ENCODE measurements around the gene SLC30A9. TPM values are rescaled to one million over a fixed set of nuclear protein-coding genes. Genes with fewer than 3 reads are reported as not detected.

SLC30A9 gene
- total RNA-seq = 10 to 100 TPM; 69.4 to 74.5 TPM
- long read RNA-seq, full-length matches to known transcripts = 117 of 167 reads
- long read RNA-seq, partial matches to known transcripts = 28 of 167 reads
- long read RNA-seq, other reads (novel, unspliced or antisense) = 22 of 167 reads

DNA sequence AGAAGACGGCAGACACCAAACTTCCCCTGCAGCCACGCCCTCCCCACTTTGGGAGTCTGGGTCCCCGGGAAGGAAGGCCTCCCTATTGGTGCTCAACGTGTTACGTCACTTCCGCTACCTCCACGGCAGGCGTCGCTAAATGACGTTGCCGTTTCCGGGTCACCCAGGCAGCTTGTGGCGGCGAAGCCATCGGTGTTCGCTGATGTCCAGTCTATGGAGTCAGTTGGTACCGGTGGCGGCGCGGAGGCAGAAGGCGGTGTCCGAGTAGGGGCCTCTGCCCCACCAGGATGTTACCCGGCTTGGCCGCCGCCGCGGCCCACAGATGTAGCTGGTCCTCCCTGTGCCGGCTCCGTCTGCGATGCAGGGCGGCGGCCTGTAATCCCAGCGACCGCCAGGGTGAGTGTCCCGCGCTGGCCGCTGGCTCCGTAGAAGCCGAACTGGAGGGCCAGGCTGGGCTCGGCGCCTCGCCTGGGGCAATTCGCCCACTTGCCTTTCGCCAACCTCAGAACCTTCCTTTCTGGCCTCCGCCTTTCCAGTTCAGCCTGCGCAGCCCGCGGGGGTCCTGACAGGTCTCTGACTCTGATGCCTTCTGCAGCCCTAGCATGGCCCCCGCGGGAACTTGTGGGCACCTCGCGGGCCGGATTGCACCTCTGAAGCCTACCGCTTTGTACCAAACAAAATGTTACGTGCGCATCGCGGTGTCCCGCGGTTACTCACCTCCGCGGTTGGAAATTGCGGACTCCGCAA is at the start of gene SLC30A9:
Gene SLC30A9, plus strand, starts transcription at position 166 of the 747 bp plus-strand sequence. Its CDS starts 122 bp downstream, at position 288.
- ATAC-seq = peak; percentile 99
- intact Hi-C loops (cut with DNase I, micrococcal nuclease) = no loop called here
- peak; percentile 94 to 96 for DNase-seq

DNA sequence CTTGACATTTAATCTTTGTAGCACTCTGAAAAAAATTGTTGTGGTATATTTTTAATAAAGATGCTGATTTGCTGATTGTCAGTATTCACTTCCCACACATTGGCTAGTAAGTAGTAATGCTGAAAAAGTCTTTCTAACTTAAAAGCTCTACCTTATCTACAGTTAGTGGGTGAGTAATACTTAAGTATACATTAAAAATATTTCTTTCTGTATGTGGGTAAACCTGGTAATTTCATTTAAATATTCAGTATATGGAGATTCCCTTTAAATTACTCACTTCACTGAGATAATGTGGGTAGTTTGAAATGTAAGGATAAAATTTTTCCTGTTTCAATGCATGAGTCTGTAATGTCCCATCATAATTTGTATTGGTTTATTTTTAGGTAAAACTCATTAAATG is 49.5 kb upstream of the SLC30A9 start:
- no peak for DNase-seq
- no peak for ATAC-seq
- intact Hi-C loops (cut with DNase I, micrococcal nuclease) = no loop called here

DNA sequence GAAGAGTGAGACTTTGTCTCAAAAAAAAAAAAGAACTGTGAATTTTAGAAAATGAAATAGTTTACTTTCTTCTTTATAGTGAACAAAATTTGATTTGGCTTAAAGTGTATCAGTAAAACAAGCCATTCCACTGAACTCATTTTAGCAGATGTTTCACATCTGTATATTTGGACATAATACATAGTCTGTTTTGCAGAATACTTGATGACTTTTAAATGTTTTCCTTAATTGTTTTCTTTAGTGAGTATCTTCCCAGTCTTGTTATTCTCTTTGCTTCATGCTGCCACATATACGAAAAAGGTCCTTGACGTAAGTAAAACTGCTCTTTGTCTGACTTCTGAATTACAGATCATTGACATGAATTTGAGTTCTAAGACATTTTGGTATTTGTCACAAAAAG is 46.8 kb upstream of the SLC30A9 start:
- intact Hi-C loops (cut with DNase I, micrococcal nuclease) = no loop called here
- DNase-seq (no peak), ATAC-seq (no peak)

DNA sequence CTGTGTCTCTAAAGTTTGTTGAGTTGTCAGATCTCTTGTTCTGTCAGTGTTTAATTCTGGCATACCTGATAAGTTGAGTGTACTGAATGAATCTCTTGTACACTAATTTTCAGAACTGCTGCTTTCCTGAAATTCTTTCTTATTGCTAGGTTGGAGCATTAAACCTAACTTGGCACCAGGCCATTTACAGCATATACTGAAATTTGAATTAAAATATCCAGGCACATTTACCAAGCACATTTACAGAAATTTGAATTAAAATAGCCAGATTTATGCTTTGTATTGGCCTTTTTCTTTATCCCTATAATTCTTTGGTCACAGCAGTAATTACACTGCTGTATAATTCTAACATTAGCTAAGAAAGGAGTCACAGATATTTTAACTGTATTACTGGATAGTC is 46.2 kb upstream of the SLC30A9 start:
- no peak for ATAC-seq
- intact Hi-C loops (cut with DNase I, micrococcal nuclease) = no loop called here
- DNase-seq = no peak

DNA sequence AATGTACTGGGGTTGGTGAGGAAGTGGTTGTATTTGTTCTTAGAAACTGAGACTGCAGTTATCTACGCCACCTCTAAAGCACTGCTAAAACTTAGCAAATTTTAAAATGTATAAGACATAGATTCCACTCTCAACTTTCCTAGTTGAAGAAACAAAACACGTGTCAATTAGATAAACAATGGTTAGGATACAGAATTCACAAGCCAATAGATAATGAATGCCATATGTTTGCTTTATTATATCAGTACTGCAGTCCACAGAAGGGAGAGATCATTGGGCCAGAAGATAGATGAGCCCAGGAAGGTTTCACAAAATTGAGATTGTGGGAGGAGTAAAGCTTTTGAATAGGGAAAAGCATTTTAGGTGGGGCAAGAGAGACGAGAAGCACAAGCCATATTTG is 40.8 kb upstream of the SLC30A9 start:
- ATAC-seq = no peak
- intact Hi-C loops (cut with DNase I, micrococcal nuclease) = no loop called here
- DNase-seq = no peak

DNA sequence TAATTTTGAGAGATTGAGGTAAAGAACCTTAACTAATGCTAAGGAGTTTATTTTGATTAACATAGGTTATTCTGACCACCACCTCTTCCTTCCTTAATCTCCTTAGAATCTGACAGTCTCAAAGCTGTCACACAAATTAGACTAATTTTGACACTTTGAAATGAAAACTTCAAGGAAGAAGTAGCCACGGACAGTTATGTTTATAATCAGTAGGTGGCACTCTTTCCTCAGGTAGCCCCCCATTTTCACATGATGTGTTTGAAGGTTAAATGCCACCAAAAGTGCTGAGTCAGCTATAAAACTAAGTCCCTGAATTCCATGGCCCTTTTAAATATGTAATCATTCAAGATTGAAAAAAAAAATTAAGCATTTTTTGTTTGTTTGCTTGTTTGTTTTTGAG is 32.7 kb upstream of the SLC30A9 start:
- ATAC-seq = no peak
- no peak for DNase-seq
- intact Hi-C loops (cut with DNase I, micrococcal nuclease) = no loop called here

DNA sequence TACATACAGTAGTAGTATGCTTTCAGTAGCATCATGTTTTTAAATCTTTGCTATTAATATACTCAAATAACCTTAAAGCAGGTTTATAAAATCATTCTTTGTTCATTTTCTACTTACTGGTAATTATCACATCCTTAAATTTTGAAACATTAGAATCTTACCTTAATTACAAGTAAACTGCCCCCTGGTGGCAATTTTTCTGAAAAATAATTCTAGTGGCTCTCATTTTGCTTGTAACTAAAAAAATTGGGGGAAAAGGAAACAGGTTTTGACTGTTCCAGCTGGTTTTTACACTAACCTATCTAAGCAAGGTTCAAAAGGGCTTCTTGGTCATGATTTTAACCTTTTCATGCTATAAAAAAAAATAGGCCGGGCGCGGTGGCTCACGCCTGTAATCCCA is 27.2 kb upstream of the SLC30A9 start:
- DNase-seq (no peak), ATAC-seq (no peak)
- intact Hi-C loops (cut with DNase I, micrococcal nuclease) = no loop called here

DNA sequence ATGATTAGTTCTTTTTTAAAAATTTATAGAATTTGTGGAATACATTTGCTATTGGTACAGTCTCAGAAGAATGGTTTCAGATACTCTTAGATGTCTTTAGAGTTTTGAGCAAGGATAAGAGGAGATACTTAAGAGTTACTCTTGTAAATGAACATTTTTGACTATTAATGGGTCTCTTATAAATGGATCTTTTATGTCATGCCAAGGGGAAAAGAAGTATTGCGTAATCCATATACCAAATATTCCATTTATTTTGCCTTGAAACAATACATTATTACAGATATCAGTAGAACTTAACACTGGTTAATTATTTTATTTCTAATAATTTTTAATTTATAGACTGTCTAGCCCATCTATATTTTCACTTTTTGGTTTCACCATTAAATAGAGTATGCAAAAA is 25.9 kb upstream of the SLC30A9 start:
- intact Hi-C loops (cut with DNase I, micrococcal nuclease) = no loop called here
- DNase-seq (no peak), ATAC-seq (no peak)

DNA sequence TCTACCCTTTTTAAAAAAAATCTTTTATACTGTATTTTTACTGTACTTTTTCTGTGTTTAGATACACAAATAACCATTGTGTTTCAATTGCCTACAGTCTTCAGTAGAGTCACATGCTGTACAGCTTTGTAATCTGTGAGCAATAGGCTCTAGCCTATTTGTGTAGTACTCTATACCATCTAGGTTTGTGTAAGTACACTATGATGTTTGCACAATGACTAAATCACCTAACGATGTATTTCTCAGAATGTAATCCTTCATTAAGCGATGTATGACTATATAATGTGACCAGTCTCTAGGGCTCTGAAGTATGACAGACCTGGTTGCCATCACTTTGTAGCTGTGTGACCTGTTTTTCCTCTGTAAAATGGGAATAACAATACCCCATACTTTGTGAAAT is 22.9 kb upstream of the SLC30A9 start:
- intact Hi-C loops (cut with DNase I, micrococcal nuclease) = no loop called here
- no peak for DNase-seq
- no peak for ATAC-seq

DNA sequence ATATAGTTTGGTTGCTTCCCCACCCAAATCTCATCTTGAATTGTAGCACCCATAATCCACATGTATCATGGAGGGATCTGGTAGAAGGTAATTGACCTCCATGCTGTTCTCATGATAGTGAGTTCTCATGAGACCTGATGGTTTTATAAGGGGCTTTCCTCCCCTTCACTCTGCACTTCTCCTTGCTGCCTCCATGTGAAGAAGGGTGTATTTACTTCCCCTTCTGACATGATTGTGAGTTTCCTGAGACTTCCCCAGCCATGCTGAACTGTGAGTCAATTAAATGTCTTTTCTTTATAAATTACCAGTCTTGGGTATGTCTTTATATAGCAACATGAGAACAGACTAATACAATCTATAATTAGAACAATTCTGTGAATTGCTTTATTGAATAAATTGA is 20.7 kb upstream of the SLC30A9 start:
- ATAC-seq (no peak), DNase-seq (no peak)
- intact Hi-C loops (cut with DNase I, micrococcal nuclease) = no loop called here

DNA sequence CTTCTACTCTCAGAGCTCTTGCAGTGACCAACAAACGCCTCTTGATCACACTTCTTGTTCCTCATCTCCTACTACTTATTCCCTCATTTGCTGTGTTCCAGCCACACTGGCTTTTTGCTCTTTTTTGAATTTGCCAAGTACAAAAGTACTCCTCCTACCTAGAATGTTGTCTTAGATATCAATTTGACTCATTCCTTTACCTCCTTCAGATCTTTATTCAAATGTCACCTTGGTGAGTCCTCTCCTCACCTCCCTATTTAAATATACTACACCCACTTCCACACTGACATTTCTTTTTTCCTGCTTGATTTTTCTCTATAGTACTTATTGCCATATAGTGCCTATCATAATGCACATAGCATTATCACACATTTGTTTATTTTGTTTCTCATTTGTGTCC is 15.0 kb upstream of the SLC30A9 start:
- intact Hi-C loops (cut with DNase I, micrococcal nuclease) = no loop called here
- DNase-seq = no peak
- ATAC-seq = no peak

DNA sequence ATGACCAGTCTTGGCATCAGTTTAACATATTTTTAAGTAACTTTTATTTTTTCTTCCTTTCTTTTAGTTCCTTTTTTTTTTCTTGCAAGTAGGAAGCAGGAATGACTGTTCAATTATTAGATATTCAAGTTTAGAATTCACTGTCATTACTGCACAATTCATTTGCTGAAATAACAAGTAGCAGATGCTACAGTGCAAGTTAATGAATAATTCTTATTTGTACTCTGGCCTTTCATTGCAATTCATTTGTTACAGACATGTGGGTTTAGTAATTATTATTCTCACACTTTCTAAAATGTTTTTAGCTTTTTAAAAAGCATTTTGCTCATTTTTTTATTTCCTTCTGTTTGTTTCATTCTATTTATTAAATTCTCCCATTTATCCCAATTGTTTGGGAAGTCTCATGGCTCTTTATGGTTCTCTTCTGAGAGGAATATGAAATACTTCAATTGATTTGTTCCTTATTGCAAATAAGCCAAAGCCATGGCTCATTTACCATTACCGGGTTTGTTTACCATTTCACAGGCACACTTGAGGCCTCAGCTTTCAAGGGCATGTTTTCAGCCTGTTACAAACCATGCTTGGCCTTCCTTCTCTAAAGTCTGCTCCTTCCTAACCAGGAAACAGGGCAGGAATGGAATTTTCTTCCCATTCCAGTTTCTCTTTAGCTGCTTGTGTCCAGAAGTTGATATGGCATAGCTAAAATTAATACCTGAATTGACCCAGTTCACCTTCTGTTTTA is 13.4 kb upstream of the SLC30A9 start:
- intact Hi-C loops (cut with DNase I, micrococcal nuclease) = no loop called here
- no peak for ATAC-seq
- DNase-seq = no peak

DNA sequence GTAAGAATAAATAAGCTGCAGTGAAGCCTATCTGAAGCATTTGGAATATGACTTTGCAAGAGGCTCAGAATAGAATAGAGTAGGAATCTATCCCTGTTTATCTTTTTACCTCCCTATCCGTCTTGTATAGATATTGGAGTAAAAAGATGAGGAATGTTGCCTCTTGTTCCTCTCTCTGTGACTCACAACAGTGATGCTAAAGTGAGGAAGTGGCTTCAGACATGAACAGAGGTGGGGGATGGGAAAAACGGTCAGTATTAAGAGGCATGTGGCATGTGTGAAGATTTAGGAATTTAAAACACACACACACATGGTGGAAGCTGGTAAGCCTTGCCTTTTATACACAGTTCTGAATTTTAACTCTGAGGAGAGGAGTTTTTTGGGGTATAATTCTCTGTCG is 12.6 kb upstream of the SLC30A9 start:
- ATAC-seq = no peak
- DNase-seq = no peak
- intact Hi-C loops (cut with DNase I, micrococcal nuclease) = no loop called here

DNA sequence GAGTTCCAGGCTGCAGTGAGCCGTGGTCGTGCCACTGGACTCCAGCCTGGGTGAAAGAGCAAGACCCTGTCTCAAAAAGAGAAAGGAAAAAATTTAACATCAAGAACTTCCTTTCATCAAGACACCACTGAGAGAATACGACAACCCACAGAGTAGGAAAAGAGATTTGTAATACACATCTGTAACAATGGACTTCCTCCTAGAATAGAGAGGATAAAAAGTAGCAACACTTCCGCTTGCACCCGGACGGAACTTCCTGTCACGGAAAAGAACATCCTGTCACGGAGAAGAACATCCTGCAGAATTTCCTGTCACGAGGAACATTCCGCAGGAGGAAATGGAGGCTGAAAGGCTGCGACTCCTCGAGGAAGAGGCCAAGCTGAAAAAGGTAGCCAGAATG is 8.9 kb upstream of the SLC30A9 start, which contains the start of gene DCAF4L1:
Gene DCAF4L1, plus strand, starts transcription at position 301 of the 400 bp plus-strand sequence. Its CDS starts 37 bp downstream, at position 338.
- ATAC-seq = no peak
- no peak for DNase-seq
- intact Hi-C loops (cut with DNase I, micrococcal nuclease) = no loop called here

DNA sequence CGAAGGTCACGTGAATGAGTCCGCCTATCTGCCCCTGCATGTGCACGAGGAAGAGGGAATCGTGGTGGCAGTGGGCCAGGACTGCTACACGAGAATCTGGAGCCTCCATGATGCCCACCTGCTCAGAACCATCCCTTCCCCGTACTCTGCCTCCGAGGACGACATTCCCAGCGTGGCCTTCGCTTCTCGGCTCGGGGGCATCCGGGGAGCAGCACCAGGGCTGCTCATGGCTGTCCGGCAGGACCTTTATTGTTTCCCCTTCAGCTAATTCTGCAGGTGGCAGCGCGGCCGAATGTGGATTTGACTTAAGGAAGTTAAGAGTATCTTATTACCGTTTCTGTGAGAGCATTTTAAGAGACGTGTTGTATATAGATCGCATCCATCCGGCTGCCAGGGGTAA is 7.6 kb upstream of the SLC30A9 start:
- DNase-seq (no peak), ATAC-seq (no peak)
- intact Hi-C loops (cut with DNase I, micrococcal nuclease) = no loop called here

DNA sequence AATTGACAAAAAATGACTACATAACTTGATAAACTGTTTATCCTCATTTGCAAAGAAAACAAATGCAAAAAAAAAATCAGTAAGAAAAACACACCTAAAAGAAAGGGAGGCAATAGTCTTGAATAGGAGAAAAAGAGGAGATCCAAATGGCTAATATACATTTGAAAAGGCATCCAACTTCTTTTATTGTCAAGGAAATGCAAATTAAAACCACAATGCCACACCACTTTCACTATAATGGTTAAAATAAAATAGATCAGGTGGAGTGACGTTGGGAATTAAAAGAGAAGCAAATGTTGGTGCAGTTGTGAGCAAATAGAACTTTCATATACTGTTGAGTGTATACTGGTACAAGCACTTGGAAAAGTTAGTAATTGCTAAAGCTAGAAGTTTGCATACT is 5.2 kb upstream of the SLC30A9 start:
- ATAC-seq (no peak), DNase-seq (no peak)
- intact Hi-C loops (cut with DNase I, micrococcal nuclease) = no loop called here

DNA sequence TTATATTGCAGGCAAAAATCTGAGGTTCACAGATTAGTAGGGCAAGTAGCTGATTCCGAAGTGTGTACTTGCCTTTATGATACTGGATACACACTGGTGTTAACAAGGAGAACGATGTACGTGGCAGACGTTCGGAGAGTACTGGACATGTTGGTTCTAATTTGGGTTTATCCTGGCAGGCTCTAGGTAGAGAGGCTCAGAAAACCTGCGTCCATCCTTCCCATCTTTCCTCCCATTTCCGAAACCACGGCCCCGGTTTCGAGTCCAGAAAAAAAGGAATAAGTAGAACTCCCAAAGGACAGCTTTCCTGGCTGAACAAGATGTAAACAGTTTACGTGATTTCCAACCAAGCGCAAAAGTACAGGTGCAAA is 351 bp upstream of the SLC30A9 start:
- intact Hi-C loops (cut with DNase I, micrococcal nuclease) = no loop called here
- ATAC-seq = peak; percentile 11
- DNase-seq = no peak

DNA sequence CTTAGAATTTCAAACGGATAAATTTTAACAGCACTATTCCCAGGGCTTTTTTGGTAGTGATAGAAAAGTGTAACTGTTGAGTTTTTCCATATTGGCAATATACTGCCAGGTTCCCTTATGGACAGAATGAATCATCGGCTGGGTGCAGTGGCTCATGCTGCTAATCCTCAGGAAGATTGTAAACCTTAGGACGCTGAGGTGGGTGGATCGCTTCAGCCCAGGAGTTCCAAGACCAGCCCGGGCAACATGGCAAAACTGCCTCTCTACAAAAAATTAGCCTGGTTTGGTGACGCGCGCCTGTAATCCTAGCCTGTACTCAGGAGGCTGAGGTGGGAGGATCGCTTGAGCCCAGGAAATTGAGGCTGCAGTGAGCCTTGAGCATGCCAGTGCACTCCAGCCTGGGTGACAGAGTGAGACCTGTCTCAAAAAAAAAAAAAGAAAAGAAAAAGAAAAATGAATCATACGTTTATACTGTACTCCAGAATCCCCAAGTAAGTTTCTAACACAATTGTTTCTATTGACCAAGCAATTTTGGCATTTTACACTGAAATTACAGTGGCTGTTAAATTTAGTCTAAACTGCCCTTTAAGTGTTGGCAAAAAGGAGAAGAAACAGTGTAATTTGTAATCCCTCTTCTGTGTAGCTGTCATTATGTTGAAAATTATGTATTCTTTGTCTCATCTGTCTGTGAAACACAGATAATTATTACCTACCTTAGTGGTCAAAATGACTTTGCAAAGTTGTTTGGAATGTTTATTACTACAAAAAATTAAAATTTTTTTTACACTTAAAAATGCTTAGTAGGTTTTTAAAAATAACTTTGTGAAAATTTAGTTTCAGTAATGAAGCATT is 1.8 kb downstream of the SLC30A9 start:
- ATAC-seq = no peak
- intact Hi-C loops (cut with DNase I, micrococcal nuclease) = no loop called here
- no peak for DNase-seq
